Measurements from ENCODE around the gene RUFY1.
A peak's percentile ranks its signal among the peaks of the same experiment; 100 is the strongest.

The RUFY1 gene

DNA sequence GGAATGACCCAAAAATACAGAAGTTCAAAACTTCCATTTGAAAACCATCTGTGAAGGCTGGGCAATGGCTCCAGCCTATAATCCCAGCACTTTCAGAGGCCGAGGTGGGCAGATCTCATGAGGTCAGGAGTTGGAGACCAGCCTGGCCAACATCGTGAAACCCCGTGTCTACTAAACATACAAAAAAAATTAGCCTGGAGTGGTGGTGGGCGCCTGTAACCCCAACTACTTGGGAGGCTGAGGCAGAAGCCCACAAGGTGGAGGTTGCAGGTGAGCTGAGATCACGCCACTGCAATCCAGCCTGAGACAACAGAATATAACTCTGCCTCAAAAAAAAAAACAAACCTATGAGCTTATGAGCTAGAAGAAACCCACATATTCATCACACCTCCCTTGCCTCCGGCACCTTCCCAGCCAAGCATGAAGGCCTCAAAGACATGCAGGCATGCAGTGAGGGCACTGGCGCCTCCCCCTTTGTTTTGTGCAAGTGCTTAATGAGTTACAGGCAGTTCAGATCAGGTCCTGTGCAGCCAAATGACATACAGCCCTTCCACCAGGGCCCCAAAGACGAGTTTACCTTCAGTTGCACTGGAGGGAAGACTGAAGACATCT, 63.2 kb downstream of the RUFY1 start:
- no peak for DNase-seq (ENCODE audit: low read depth, low spot score)
- H3K27me3 ChIP-seq (ENCODE audit: insufficient read depth, insufficient read length), result no peaks in the 10 kb centered on the region
- H3K9ac ChIP-seq (ENCODE audit: insufficient read length, low read depth), result no peak overlapping the region
- no peaks in the 10 kb centered on the region for H3K9me3 ChIP-seq (ENCODE audit: insufficient read depth, low read length)
- no peak overlapping the region for H3K4me3 ChIP-seq (ENCODE audit: insufficient read length, low read depth)
- no peak for TF ChIP-seq SUZ12 (IDR thresholded peaks at IDR 0.05; ENCODE audit: extremely low read depth, insufficient read depth, insufficient read length)
- TF ChIP-seq YY1 (IDR thresholded peaks at IDR 0.05; ENCODE audit: insufficient read depth, insufficient read length), result no peak
- TF ChIP-seq ZNF274 (IDR thresholded peaks at IDR 0.05; ENCODE audit: low read depth, low read length), result no peak
- H3K36me3 ChIP-seq (ENCODE audit: insufficient read depth, insufficient read length, low read length), result peaks cover 88% of the 10 kb centered on the region
- peaks cover 3% of the 10 kb centered on the region for H3K4me1 ChIP-seq (ENCODE audit: insufficient read depth, insufficient read length)

DNA sequence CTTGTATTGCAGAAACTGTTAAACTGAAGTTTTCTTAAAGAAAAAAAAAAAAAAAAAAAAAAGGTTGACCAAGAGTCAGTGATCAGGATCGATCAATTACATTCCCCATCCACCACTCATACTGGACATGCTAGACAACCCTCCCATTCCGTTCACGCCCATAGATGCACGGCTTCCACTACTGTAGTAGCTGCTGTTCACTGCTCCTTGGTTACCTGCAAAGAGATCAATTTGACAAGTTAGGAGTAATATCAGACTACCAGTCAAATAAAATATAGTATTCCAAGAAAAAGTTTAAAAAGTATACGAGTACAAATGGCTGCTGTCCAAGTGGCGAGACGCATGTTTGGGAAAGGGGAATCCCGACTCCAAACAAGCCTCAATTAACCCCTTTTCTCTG, 64.4 kb downstream of the RUFY1 start:
- H3K4me1 ChIP-seq (ENCODE audit: insufficient read depth, insufficient read length), result peaks cover 3% of the 10 kb centered on the region
- no peaks in the 10 kb centered on the region for H3K9me3 ChIP-seq (ENCODE audit: insufficient read depth, low read length)
- peaks cover 93% of the 10 kb centered on the region for H3K36me3 ChIP-seq (ENCODE audit: insufficient read depth, insufficient read length, low read length)
- no peak for TF ChIP-seq SUZ12 (IDR thresholded peaks at IDR 0.05; ENCODE audit: extremely low read depth, insufficient read depth, insufficient read length)
- TF ChIP-seq YY1 (IDR thresholded peaks at IDR 0.05; ENCODE audit: insufficient read depth, insufficient read length), result no peak
- TF ChIP-seq ZNF274 (IDR thresholded peaks at IDR 0.05; ENCODE audit: low read depth, low read length), result no peak
- no peak overlapping the region for H3K9ac ChIP-seq (ENCODE audit: insufficient read length, low read depth)
- no peak for DNase-seq (ENCODE audit: low read depth, low spot score)
- H3K27me3 ChIP-seq (ENCODE audit: insufficient read depth, insufficient read length), result no peaks in the 10 kb centered on the region
- H3K4me3 ChIP-seq (ENCODE audit: insufficient read length, low read depth), result no peak overlapping the region

DNA sequence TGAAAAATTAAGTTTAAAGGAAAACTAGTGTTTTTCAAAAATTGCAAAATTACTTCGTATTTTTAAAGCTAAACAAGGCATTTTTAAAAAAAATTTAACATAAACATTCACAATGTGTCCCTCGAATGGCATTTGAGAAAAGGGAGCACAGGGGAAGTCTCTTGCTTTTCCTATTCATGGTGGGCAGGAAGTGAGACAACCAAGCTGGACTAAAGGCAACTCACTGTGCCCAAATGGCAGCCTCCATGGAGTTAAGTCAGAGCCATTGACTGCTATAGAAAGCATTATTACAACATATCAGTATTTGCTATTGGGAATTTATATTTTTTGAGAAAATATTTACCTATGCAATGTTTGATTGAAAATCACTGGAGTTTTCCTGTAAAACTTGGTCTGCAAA, 64.8 kb downstream of the RUFY1 start:
- DNase-seq (ENCODE audit: low read depth, low spot score), result no peak

DNA sequence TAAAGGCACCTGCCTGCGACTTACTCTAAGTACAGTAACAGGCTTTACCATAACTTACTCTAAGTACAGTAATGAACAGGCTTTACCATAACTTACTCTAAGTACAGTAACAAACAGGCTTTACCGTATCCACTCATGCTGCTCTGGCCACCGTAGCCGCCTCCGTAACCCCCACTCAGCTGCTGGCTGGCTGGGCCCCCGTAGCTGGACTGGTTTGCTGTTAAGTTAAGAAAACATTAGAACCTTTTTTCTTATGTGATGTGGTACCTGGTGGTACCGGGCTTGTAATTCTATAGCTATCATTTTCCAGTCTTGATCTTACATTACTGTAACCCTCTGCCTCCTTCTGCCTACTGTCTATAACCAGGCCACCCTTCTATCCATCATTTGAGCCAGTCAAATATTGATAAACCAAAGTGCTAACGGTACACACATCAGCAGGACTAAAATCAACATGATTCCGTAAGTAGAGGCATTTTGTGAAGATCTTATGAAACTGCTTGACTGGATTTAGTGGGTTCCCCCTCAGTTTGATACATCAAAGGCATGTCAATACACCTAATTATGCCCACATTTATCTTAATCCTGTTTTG, 65.7 kb downstream of the RUFY1 start:
- no peak overlapping the region for H3K4me3 ChIP-seq (ENCODE audit: insufficient read length, low read depth)
- no peaks in the 10 kb centered on the region for H3K9me3 ChIP-seq (ENCODE audit: insufficient read depth, low read length)
- H3K9ac ChIP-seq (ENCODE audit: insufficient read length, low read depth), result no peak overlapping the region
- DNase-seq (ENCODE audit: low read depth, low spot score), result no peak
- H3K4me1 ChIP-seq (ENCODE audit: insufficient read depth, insufficient read length), result peaks cover 3% of the 10 kb centered on the region
- TF ChIP-seq YY1 (IDR thresholded peaks at IDR 0.05; ENCODE audit: insufficient read depth, insufficient read length), result no peak
- H3K36me3 ChIP-seq (ENCODE audit: insufficient read depth, insufficient read length, low read length), result peaks cover 93% of the 10 kb centered on the region
- no peaks in the 10 kb centered on the region for H3K27me3 ChIP-seq (ENCODE audit: insufficient read depth, insufficient read length)

More for the DNA sequence above, 64.8 kb downstream of the RUFY1 start:
- Histone ChIP-seq H3K9me3 (ENCODE audit: insufficient read depth, low read length) (no peaks in the 10 kb centered on the region), H3K4me1 (ENCODE audit: insufficient read depth, insufficient read length) (peaks cover 3% of the 10 kb centered on the region), H3K36me3 (ENCODE audit: insufficient read depth, insufficient read length, low read length) (peaks cover 93% of the 10 kb centered on the region), H3K4me3 (ENCODE audit: insufficient read length, low read depth) (no peak overlapping the region), H3K9ac (ENCODE audit: insufficient read length, low read depth) (no peak overlapping the region), H3K27me3 (ENCODE audit: insufficient read depth, insufficient read length) (no peaks in the 10 kb centered on the region)
- TF ChIP-seq ZNF274 (IDR thresholded peaks at IDR 0.05; ENCODE audit: low read depth, low read length) (no peak), SUZ12 (IDR thresholded peaks at IDR 0.05; ENCODE audit: extremely low read depth, insufficient read depth, insufficient read length) (no peak), YY1 (IDR thresholded peaks at IDR 0.05; ENCODE audit: insufficient read depth, insufficient read length) (no peak)

DNA sequence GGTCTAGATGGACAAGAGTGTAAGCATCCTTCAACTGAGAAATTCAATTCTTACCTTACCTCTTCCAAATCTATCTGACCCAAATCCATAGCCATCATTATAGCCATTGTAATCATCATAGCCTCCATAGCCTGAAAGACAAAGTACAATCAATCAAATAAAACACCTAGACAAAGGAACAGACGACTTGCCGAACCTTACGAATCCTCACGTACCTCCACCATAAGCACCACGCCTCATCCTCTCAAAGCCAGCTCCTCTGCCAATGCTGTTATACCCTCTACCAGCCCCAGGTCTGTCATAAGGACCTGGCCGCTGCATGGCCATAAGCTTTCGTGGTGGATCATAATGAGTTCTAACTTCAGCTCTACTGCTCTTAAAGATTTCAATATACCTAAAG, 67.6 kb downstream of the RUFY1 start:
- H3K9ac ChIP-seq (ENCODE audit: insufficient read length, low read depth), result no peak overlapping the region
- peaks cover 97% of the 10 kb centered on the region for H3K36me3 ChIP-seq (ENCODE audit: insufficient read depth, insufficient read length, low read length)
- no peak overlapping the region for H3K4me3 ChIP-seq (ENCODE audit: insufficient read length, low read depth)
- H3K27me3 ChIP-seq (ENCODE audit: insufficient read depth, insufficient read length), result no peaks in the 10 kb centered on the region
- TF ChIP-seq SUZ12 (IDR thresholded peaks at IDR 0.05; ENCODE audit: extremely low read depth, insufficient read depth, insufficient read length), result no peak
- no peak for TF ChIP-seq YY1 (IDR thresholded peaks at IDR 0.05; ENCODE audit: insufficient read depth, insufficient read length)
- no peak for TF ChIP-seq ZNF274 (IDR thresholded peaks at IDR 0.05; ENCODE audit: low read depth, low read length)
- DNase-seq (ENCODE audit: low read depth, low spot score), result no peak
- no peaks in the 10 kb centered on the region for H3K9me3 ChIP-seq (ENCODE audit: insufficient read depth, low read length)
- H3K4me1 ChIP-seq (ENCODE audit: insufficient read depth, insufficient read length), result no peaks in the 10 kb centered on the region

DNA sequence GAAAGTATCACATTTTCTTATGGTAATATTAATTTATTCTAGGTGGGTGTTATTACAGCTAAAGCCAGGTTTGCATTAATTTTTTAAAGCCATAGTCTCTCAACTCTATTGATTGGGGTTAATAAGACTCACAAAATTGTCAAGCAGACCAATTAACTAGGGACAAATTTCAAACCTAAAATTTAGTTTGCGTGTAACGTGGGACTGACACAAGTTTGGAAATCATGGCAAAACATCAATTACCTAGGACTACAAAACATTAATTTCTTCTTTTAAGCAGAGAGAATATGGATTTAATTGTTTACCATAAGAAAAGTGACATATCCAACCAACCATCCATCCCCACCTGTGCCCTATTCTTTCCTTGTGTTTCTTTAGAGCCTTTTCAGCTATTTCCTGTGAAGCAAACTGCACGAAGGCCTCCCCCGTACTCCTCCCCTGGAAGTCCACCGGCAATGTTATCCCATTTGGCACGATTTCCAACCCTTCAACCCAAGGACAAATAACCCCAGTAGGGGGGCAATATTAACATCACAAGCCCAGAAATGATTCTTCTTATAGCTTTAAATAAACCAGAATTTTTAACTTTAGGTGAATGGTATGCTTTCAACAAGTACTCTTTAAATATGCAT, 68.7 kb downstream of the RUFY1 start:
- no peaks in the 10 kb centered on the region for H3K9me3 ChIP-seq (ENCODE audit: insufficient read depth, low read length)
- H3K4me1 ChIP-seq (ENCODE audit: insufficient read depth, insufficient read length), result no peaks in the 10 kb centered on the region
- H3K27me3 ChIP-seq (ENCODE audit: insufficient read depth, insufficient read length), result no peaks in the 10 kb centered on the region
- TF ChIP-seq ZNF274 (IDR thresholded peaks at IDR 0.05; ENCODE audit: low read depth, low read length), result no peak
- no peak for TF ChIP-seq YY1 (IDR thresholded peaks at IDR 0.05; ENCODE audit: insufficient read depth, insufficient read length)
- no peak for TF ChIP-seq SUZ12 (IDR thresholded peaks at IDR 0.05; ENCODE audit: extremely low read depth, insufficient read depth, insufficient read length)
- no peak overlapping the region for H3K9ac ChIP-seq (ENCODE audit: insufficient read length, low read depth)
- H3K36me3 ChIP-seq (ENCODE audit: insufficient read depth, insufficient read length, low read length), result peaks cover 88% of the 10 kb centered on the region
- DNase-seq (ENCODE audit: low read depth, low spot score), result no peak
- no peak overlapping the region for H3K4me3 ChIP-seq (ENCODE audit: insufficient read length, low read depth)

DNA sequence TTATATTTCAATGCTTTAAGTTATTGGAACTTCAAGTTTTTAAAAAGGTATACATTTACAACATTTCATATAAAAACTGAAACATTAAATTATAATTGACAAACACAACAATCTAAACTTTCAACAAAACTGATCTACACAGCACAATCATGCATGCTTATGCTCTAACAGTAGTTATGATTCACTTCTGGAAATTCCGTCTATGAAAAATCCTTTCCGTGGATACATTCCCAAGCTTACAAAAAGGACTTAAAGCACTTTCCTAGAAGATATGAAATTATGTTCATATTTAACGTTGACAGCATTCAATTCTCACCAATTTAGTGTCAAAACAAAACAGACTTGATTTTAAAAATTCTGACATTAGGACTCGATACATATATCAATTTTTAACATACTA, 69.4 kb downstream of the RUFY1 start:
- Histone ChIP-seq H3K27me3 (ENCODE audit: insufficient read depth, insufficient read length) (no peaks in the 10 kb centered on the region), H3K9me3 (ENCODE audit: insufficient read depth, low read length) (no peaks in the 10 kb centered on the region), H3K4me3 (ENCODE audit: insufficient read length, low read depth) (peak overlapping the region; percentile 12), H3K9ac (ENCODE audit: insufficient read length, low read depth) (no peak overlapping the region), H3K36me3 (ENCODE audit: insufficient read depth, insufficient read length, low read length) (peaks cover 82% of the 10 kb centered on the region), H3K4me1 (ENCODE audit: insufficient read depth, insufficient read length) (peaks cover 2% of the 10 kb centered on the region)
- no peak for DNase-seq (ENCODE audit: low read depth, low spot score)
- TF ChIP-seq SUZ12 (IDR thresholded peaks at IDR 0.05; ENCODE audit: extremely low read depth, insufficient read depth, insufficient read length) (no peak), YY1 (IDR thresholded peaks at IDR 0.05; ENCODE audit: insufficient read depth, insufficient read length) (no peak), ZNF274 (IDR thresholded peaks at IDR 0.05; ENCODE audit: low read depth, low read length) (no peak)
